Keratinocyte (primary cell): Measurements from ENCODE around the gene SLC9A7. TPM values are rescaled to one million over a fixed set of nuclear protein-coding genes. Genes with fewer than 3 reads are reported as not detected.

ENCODE experiments used
- DNase-seq: peaks from one replicate; pipeline ENCODE4 v3.0.0-alpha.2; 2011; ENCODE audit warnings: low read depth, missing footprints, low spot score
- FAIRE-seq: peaks from 2 replicates; lab custom pipeline; 2011; peaks lifted over from hg19 to GRCh38; lab: Jason Lieb, UNC
- H2AFZ ChIP-seq: 2 replicates; pipeline ENCODE4 v1.6.0; 2012; ENCODE audit warnings: low read length, control low read depth, inconsistent platforms; ENCODE audit not compliant: control insufficient read depth
- H3K27ac ChIP-seq: 2 replicates; pipeline ENCODE4 v1.5.1; 2011; ENCODE audit warnings: low read length; ENCODE audit not compliant: control insufficient read depth, insufficient read depth
- H3K27me3 ChIP-seq: 3 replicates; pipeline ENCODE4 v1.6.0; 2011; ENCODE audit warnings: low read length; ENCODE audit not compliant: control insufficient read depth, insufficient read depth; ENCODE audit errors: extremely low read depth
- H3K36me3 ChIP-seq, 2 experiments: 2 replicates in 1 of 2; 3 replicates in 1 of 2; pipeline ENCODE4 v1.5.1; 2011; ENCODE audit warnings: low read length in 2 of 2, mild to moderate bottlenecking in 1 of 2; ENCODE audit not compliant: control insufficient read depth in 2 of 2, insufficient read depth in 2 of 2; ENCODE audit errors: extremely low read depth in 1 of 2
- H3K4me1 ChIP-seq: 3 replicates; pipeline ENCODE4 v1.5.1; 2011; ENCODE audit warnings: low read length; ENCODE audit not compliant: control insufficient read depth, insufficient read depth; ENCODE audit errors: extremely low read depth
- H3K4me2 ChIP-seq: 3 replicates; pipeline ENCODE4 v1.6.0; 2011; ENCODE audit warnings: low read depth, low read length; ENCODE audit not compliant: control insufficient read depth, insufficient read depth; ENCODE audit errors: extremely low read depth
- H3K4me3 ChIP-seq, 3 experiments: fragments of 200-600 bp in 1 of 3; sonication (generic) in 1 of 3; 2 replicates in 2 of 3; 3 replicates in 1 of 3; pipeline ENCODE4 v1.5.1; 2011 to 2016; ENCODE audit warnings: low read length in 3 of 3, mild to moderate bottlenecking in 3 of 3, control low read depth in 2 of 3, inconsistent platforms in 1 of 3, low read depth in 1 of 3, mixed read lengths in 1 of 3, mixed run types in 1 of 3, moderate library complexity in 1 of 3; ENCODE audit not compliant: control insufficient read depth in 2 of 3, insufficient read depth in 2 of 3; ENCODE audit errors: extremely low read depth in 1 of 3
- H3K79me2 ChIP-seq: 2 replicates; pipeline ENCODE4 v1.6.0; 2012; ENCODE audit warnings: low read length; ENCODE audit not compliant: control insufficient read depth, insufficient read depth
- H3K9ac ChIP-seq: 3 replicates; pipeline ENCODE4 v1.6.0; 2011; ENCODE audit warnings: low read length; ENCODE audit not compliant: control insufficient read depth, insufficient read depth; ENCODE audit errors: extremely low read depth
- H3K9me1 ChIP-seq: 3 replicates; pipeline ENCODE4 v1.6.0; 2011; ENCODE audit warnings: low read length; ENCODE audit not compliant: control insufficient read depth, insufficient read depth; ENCODE audit errors: extremely low read depth
- H3K9me3 ChIP-seq: 2 replicates; pipeline ENCODE4 v1.5.1; 2012; ENCODE audit warnings: low read depth, low read length; ENCODE audit not compliant: control insufficient read depth
- H4K20me1 ChIP-seq: 3 replicates; pipeline ENCODE4 v1.6.0; 2011; ENCODE audit warnings: low read length; ENCODE audit not compliant: control insufficient read depth, insufficient read depth; ENCODE audit errors: extremely low read depth
- EZH2 ChIP-seq: IDR thresholded peaks from one replicate; pipeline ENCODE4 v1.6.1; 2012; ENCODE audit warnings: inconsistent platforms, mild to moderate bottlenecking, low read length, moderate library complexity
- dilution Hi-C: fragments of 300-500 bp; cut with MboI; formaldehyde crosslinking; loops from one replicate; pipeline ENCODE4 v1.7.0; 2020; ENCODE audit warnings: low sequenced_read_pairs; ENCODE audit not compliant: extremely low pct_ligation_motif_present
- polyA plus RNA-seq, 5 experiments: library from polyadenylated mRNA; depleted of rRNA in 3 of 5; stranded (reverse) in 3 of 5; stranded (forward) in 1 of 5; unstranded in 1 of 5; fragments of >200 nt; gene quantifications; 1 replicate in 1 of 5; 2 replicates in 3 of 5; 3 replicates in 1 of 5; pipeline versions ENCODE4 v1.2.1 to v1.2.3, GENCODE V29; 2011 to 2012; ENCODE audit warnings: missing spikeins in 2 of 5, low read depth in 1 of 5, low replicate concordance in 1 of 5
- TF ChIP-seq, protein P1 (sequence below), 3 experiments: IDR thresholded peaks in 1 of 3; conservative IDR thresholded peaks in 1 of 3; optimal IDR thresholded peaks in 1 of 3; 2 replicates in 2 of 3; 3 replicates in 1 of 3; pipeline versions ENCODE3 to v1.5.1; 2011; ENCODE audit warnings: low read length in 3 of 3, mild to moderate bottlenecking in 3 of 3, moderate library complexity in 2 of 3, control low read depth in 1 of 3, inconsistent platforms in 1 of 3; ENCODE audit not compliant: insufficient read depth in 2 of 3; ENCODE audit errors: extremely low read depth in 1 of 3

SLC9A7 gene
- polyA plus RNA-seq, 1 donor (not counting 4 experiments of a cell fraction or from before 2014, with no cell fraction given): 8.1 TPM

DNA sequence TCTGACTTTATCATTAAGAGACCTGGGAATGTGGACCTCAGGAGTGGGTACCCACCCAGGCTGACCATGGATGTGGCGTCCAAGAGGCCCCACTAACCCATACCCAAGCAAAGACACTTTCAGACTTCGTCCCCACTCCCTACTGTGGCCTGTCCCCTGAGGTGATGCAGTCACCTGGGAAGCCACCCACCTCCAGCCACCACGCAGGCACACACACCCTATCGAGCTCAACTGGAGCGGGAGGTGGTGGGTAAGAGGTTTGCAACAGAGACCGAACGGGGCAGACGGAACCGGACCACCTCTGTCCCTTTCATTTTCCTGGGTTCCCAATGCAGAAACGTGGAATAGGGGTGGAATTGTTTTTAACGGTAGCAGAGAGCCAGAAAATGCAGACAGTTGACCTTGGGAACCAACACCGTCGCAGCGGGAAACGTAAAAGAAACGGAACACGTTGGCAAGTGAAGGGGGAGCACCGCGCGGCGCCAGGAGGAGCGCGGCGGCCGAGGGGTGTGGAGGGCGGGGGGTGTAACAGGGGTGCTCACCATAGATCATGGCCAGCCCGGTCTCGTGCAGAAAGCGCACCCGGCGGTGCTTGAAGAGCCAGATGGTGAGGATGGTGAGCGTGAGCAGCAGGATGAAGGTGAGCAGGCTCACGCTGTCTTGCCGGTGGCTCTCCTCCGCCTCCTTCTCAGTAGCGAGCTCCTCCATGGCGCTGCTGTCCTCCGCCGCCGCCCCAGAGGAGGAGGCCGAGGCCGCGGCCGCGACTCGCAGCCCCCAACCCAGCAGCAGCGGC is 559 bp downstream of the SLC9A7 start:
- Histone ChIP-seq H3K9ac (peak overlapping the region; percentile 59), H4K20me1 (no peaks in the 10 kb centered on the region), H3K9me3 (no peaks in the 10 kb centered on the region), H3K79me2 (peaks cover 9% of the 10 kb centered on the region), H3K4me2 (peak overlapping the region; percentile 56), H3K4me3 (peak overlapping the region; percentile 51 to 65 (median 62)), H3K9me1 (no peaks in the 10 kb centered on the region), H2AFZ (peak overlapping the region; percentile 16), H3K4me1 (peaks cover 5% of the 10 kb centered on the region), H3K36me3 (no peaks in the 10 kb centered on the region), H3K27me3 (no peaks in the 10 kb centered on the region), H3K27ac (no peak overlapping the region)
- DNase-seq (no peak), FAIRE-seq (no peak)
- dilution Hi-C loops: no loop called here
- TF ChIP-seq EZH2: no peak
- TF ChIP-seq, protein P1, sequence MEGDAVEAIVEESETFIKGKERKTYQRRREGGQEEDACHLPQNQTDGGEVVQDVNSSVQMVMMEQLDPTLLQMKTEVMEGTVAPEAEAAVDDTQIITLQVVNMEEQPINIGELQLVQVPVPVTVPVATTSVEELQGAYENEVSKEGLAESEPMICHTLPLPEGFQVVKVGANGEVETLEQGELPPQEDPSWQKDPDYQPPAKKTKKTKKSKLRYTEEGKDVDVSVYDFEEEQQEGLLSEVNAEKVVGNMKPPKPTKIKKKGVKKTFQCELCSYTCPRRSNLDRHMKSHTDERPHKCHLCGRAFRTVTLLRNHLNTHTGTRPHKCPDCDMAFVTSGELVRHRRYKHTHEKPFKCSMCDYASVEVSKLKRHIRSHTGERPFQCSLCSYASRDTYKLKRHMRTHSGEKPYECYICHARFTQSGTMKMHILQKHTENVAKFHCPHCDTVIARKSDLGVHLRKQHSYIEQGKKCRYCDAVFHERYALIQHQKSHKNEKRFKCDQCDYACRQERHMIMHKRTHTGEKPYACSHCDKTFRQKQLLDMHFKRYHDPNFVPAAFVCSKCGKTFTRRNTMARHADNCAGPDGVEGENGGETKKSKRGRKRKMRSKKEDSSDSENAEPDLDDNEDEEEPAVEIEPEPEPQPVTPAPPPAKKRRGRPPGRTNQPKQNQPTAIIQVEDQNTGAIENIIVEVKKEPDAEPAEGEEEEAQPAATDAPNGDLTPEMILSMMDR (optimal IDR thresholded peaks at IDR 0.05 in 1 of 3, IDR thresholded peaks at IDR 0.05 in 1 of 3, conservative IDR thresholded peaks at IDR 0.05 in 1 of 3; ENCODE audit: extremely low read depth in 1 of 3, insufficient read depth in 2 of 3, low read length in 3 of 3): no peak

DNA sequence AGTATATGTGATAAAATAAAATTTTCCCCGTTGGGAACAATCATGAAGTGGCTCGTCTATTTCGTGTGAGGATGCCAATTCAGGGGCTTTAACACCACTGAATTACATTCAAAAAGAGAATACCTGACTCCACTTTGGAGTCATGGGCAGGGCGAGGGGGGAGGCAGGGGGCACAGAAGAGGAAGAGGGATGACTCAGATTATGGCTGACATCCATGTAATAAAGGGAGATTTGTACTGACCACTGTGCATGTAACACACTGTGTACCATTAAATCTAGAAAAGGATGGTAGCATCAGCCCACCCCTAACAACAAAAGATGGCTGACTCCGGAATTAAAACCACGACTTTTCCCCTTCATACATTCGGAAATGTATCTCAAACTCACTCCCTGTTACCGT is 1.3 kb downstream of the SLC9A7 start:
- no peaks in the 10 kb centered on the region for H4K20me1 ChIP-seq
- H3K9me3 ChIP-seq: no peaks in the 10 kb centered on the region
- peaks cover 5% of the 10 kb centered on the region for H3K4me1 ChIP-seq
- no peaks in the 10 kb centered on the region for H3K36me3 ChIP-seq
- DNase-seq: no peak
- no peak overlapping the region for H3K27ac ChIP-seq
- H3K9ac ChIP-seq: no peak overlapping the region
- H3K79me2 ChIP-seq: peaks cover 10% of the 10 kb centered on the region
- H3K4me3 ChIP-seq: peak overlapping the region in 1 of 3 experiments; percentile 62
- H3K27me3 ChIP-seq: no peaks in the 10 kb centered on the region
- no peak overlapping the region for H2AFZ ChIP-seq
- FAIRE-seq: no peak
- peak overlapping the region; percentile 56 for H3K4me2 ChIP-seq
- dilution Hi-C loops: no loop called here
- no peaks in the 10 kb centered on the region for H3K9me1 ChIP-seq
- no peak for TF ChIP-seq EZH2
- TF ChIP-seq, protein P1 (optimal IDR thresholded peaks at IDR 0.05 in 1 of 3, IDR thresholded peaks at IDR 0.05 in 1 of 3, conservative IDR thresholded peaks at IDR 0.05 in 1 of 3; ENCODE audit: extremely low read depth in 1 of 3, insufficient read depth in 2 of 3, low read length in 3 of 3): no peak
